Dermis blood vessel endothelial cell (primary cell): ENCODE results near the gene FAM50B. TPM values are rescaled to one million over a fixed set of nuclear protein-coding genes. Genes with fewer than 3 reads are reported as not detected.

Experiments used
- DNase-seq: peaks from one replicate; pipeline ENCODE4 v3.0.0; 2010
- total RNA-seq: library from RNA; depleted of rRNA; stranded (reverse); fragments of >200 nt; gene quantifications from 2 replicates; pipeline ENCODE4 v1.2.3, GENCODE V29; 2014

FAM50B gene
- total RNA-seq, 1 donor from 2014 or later: 10.0 TPM

DNA sequence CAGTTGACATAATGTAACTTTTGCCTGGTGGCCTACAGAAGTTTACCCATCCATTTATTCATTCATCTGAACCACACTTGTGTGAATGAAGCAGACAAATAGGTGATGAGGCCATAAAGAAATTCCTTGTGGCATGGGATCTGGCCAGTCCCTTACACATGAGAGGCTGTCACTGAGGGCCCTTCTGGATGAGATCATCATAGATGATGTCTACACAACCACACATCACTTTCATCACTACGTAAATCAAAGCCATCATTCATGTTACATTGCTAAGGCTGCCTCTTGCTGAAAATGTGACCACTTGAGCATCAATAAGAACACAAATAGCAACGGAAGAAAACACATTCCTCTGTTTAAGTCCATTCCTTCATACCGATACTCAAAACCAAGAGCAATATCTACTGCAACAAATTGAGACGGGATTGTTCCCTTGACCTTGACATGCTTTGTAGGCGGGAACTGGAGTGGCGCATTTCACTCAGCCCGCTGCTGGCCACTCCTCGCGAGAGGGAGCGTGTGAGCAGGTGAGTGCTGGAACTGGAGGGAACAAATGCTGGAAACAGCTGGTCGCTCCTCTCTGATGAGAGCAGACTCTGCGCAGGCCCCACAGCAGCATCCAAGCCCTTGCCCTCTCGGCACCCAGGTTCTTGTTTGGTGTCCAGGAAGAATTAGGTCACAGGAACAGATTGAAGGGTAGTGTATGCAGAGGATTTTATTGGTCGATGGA is 49.3 kb downstream of the FAM50B start:
- no peak for DNase-seq

DNA sequence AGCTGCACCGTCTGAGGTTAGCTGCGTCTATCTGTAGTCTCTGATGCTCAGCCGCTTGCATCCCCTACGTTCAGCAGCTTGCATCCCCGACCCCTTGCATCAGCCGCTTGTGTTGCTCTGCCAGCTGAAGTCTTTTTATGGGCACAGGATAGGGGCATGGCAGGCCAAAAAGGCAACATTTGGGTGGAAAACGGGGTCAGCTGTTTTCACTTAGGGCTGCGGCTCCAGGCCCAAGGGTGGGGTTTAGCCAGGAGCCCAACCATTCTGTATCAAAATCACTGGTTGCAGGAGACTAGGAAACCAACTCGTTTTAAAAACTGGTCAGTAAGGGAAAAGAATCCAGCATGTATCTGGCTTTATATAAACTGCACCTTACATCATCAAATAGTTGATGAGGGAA is 49.9 kb downstream of the FAM50B start:
- DNase-seq: no peak

DNA sequence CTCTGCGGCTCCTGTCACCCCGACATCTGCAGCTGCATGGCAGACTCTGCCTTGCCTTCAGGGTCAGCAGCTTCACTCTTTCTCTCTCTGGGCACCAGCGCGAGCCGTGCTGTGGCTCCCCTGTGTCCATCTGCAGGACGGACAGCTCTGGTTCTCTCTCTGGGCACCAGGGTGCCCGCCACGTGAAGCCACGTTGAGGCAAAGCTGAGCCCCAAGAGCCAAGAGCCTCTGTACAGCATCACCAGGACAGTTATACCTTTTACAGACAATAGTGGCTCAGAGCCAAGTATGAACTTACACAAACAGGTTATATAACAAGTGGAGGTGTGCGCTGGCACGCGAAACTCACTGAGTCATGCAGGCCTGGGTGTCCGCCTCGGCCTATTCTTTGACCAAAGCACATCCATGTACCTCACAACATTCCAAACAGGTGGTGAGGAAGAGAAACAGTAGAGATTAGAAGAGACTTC is 50.8 kb downstream of the FAM50B start:
- DNase-seq: peak; percentile 32

Other genes with a start within 250 kb of the FAM50B start
- 61.5 and 135 TPM in 2 replicates for gene PXDC1, start 97.7 kb upstream of the FAM50B start, total RNA-seq
- not detected in 2 replicates for gene FAM217A, start 229.8 kb downstream of the FAM50B start, total RNA-seq